Activated CD8-positive, alpha-beta memory T cell treated with anti-CD3 and anti-CD28 coated beads, Interleukin-2, amount 50 U/mL, for 1 hour (primary cell): Measurements from ENCODE around the gene SLC5A10.
"Not testable (repeated sequence)": the region's sequence is repeated elsewhere in the genome, so short reads cannot be mapped to it uniquely, and the experiment has no call there.

Experiments
- DNase-seq: peaks from one replicate; pipeline ENCODE4 v3.0.0-alpha.2; 2020; ENCODE audit errors: extremely low read depth

SLC5A10 gene

DNA sequence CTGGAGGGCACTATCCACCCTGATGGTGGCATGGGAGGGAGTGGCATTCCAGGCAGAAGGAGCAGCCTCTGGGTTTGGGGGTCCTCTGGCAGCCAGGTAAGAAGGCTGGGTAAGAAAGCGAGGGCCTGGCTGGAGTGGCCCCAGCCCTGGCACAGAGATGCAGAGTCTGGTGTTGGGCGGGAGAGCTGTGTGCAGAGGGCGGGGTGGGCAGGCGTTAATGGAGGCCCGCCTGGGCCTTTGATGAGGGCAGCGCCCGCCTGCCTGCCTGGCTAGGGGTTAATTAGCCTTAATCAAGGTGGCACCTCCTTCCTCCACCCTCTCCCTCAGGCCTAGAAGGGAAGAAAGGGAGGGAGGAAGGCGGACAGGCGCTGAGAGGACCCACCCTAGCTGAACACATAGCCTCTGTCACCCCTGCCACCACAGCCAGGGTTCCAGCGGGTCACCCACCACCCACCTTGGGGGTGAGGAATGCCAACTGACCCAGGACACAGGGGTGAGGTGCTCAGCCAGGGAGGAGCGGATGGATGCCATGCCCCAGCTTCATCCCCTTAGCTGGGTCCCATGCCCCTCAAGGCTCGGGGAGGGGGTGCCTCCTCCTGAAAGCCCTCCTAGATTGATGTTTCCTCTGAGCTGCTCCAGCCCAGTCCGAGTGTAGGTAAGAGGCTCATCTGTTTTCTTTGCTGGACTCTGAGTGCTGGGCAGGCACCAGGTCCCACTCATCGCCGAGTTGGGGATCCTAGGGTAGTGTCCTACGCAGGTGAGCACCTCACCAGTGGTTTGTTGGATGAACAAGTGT lies 66.0 kb downstream of the SLC5A10 start:
- no peak for DNase-seq

DNA sequence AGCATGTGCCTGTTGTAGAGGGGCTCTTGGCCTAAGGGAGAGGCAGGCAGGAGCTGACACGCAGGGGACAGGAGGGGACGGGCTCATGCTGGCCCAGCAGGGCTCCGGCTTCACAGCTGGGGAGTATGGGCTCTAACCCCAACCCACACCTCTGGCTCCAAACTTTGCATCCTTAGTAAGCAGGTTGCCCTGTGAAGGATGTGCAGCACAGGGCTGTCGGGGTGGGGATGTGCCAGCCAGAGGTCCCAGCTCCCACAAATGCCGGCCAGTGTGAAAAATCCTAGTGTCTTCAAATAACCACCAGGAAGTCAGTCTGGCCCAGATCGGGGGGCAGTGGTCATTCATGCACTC lies 66.6 kb downstream of the SLC5A10 start:
- DNase-seq: no peak

DNA sequence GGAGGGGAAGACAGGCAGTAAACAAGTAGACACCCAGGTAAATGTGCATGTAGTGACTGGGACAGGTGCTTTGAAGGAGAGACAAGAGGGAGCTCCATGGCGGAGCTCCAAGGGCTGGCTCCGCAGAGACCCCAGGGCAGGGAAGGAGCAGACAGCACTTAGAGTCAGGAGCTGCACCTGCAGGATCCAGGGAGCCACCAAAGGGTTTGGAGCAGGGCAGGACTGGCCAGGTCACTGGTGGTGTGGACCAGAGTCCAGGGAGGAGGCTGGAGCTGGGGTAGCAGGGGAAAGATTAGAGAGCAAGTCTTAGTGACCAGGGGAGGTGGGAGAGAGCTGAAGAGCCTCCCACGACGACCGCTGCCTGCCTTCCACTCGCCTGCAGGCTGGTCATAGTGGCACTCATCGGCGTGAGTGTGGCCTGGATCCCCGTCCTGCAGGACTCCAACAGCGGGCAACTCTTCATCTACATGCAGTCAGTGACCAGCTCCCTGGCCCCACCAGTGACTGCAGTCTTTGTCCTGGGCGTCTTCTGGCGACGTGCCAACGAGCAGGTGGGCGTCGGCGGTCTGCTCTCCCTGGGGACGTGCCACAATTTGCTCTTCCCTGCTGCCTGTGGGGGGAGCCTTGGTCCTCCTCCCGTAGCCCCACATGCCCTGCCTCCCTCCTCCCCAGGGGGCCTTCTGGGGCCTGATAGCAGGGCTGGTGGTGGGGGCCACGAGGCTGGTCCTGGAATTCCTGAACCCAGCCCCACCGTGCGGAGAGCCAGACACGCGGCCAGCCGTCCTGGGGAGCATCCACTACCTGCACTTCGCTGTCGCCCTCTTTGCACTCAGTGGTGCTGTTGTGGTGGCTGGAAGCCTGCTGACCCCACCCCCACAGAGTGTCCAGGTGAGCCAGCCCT lies 67.3 kb downstream of the SLC5A10 start:
- no peak for DNase-seq

DNA sequence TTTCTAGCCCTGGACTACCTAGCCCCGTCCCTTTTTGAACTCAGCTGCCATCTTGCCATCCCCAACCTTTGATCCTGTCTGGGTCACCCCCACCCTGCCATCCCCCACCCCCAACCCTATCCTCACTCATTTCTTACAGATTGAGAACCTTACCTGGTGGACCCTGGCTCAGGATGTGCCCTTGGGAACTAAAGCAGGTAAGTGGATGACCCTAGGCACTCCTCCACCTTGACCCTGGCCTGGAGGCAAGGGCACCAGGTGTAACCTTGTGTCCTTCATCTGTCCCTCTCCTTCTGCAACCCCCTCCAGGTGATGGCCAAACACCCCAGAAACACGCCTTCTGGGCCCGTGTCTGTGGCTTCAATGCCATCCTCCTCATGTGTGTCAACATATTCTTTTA lies 68.1 kb downstream of the SLC5A10 start:
- DNase-seq: no peak

DNA sequence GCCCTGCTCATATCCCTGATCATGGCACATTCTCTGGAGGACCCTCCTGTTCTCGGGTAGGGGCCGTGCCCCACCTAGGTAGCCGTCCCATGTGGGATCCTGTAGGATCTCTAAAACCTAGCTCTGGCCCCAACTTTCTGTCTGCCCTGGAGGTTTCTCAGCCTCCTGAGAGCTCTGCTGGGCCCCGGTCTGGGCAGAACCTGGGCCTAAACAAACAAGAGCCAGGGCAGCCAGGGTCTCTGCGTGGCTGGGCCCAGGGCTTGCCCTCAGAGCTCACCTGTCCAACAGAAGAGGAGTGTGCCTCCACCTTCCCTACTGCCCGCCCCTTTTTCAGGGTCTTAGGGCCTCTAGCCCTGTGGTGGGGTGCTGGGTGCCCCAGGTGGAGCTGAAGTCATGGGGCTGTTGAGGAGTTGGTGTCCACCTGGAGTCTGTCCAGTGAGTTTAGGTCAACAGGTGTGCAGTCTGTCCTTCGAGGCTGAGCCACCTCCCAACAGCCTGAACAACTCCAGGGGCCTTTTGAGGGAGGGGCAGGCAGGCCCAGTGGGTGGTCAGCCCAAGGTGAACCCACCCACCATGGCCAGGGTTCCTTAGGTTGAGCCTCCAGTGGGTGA lies 69.2 kb downstream of the SLC5A10 start:
- DNase-seq: not testable (repeated sequence)

DNA sequence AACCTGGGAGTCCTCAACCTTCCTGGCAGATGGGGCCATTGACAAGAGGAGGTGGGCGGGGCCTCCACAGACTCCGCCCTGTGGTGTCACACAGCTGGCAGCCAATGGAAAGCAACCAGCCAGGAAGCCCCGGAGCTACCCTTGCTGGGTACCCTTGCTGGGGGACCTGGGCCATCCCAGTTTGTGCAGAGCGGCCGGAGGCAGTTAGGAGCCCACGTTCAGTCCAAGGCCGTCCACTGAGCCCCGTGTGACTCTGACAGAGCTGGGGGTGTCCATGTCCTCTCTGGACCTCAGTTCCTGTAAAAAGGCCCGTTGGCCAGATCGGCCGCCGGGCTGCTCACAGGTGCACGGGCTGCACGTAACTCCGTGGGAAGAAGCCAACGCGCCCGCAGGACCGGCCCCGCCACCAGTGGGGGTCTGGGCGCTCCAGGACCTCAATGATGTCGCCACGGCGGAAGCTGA lies 69.7 kb downstream of the SLC5A10 start:
- no peak for DNase-seq

DNA sequence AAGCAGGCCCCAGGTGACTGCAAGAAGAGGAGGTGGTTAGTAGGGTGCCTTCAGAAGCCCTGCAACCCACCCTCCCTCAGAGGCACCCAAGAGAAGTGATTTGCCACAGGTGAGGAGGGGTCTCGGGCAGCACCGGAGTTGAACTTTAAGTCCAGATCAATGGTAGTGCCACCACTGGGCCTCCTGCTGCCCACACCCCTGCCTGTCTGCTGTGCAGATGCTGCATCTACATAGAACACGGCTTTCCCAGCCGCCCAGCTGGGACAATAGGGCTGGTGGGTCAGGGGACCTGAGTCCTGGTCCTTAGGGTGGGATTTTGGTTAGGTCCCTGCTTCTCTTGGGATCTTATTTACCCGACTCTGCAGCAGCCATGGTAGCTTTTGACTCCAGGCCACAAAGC lies 70.2 kb downstream of the SLC5A10 start:
- no peak for DNase-seq

DNA sequence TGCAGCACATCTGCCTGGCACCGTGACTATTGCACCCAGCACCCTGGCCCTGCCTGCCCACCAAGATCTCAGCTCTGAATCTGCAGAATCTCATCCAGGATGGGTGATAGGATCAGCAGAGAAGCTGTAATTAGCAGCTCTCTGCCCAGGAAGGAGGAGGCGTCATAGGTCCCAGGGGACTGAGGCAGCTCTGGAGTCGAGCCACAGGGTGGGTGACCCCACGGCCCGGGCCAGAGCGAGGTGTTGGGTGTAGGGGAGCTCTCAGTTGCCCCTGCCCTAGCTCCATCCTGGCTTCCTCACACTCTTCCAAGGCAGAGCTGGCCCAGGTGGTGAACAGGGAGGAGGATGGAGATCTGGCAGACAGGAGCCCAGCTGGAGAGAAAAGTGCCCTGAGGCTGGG lies 70.8 kb downstream of the SLC5A10 start:
- no peak for DNase-seq

DNA sequence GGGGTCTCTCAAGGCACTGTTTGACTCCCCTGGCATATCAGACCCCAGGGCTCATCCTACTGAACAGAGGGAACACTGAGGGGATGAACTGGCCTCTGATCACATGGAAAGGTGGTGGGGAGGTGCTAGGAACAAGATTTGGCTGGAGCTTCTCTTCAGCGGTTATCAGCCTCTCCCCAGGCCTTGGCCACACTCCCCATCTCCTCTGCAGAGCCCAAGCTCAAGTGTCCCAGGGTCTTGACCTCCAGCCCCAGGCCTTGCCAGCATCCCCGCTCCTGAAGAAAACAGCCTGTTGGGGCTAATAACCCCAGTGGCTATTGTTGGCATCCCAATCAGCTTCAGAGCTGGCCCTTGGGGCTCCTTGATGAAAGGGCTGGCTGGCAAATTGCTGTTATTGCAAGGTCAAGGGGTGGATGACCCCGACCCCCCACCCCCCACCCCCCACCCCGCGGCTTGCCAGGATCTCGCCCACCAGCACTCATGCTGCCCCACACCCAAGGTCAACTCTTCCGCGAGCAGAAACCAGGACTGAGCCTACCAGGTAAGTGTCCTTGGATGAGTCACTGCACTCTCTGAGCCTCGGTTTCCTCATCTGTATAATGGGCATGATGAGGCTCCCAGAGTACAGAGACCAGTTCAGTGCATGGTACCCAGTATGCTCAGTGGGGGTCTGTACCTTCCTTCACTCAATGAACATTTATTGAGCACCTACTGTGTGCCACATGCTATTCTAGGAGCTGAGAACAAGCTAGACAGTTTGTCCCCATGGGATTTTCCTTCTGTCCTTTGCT lies 71.4 kb downstream of the SLC5A10 start:
- no peak for DNase-seq

DNA sequence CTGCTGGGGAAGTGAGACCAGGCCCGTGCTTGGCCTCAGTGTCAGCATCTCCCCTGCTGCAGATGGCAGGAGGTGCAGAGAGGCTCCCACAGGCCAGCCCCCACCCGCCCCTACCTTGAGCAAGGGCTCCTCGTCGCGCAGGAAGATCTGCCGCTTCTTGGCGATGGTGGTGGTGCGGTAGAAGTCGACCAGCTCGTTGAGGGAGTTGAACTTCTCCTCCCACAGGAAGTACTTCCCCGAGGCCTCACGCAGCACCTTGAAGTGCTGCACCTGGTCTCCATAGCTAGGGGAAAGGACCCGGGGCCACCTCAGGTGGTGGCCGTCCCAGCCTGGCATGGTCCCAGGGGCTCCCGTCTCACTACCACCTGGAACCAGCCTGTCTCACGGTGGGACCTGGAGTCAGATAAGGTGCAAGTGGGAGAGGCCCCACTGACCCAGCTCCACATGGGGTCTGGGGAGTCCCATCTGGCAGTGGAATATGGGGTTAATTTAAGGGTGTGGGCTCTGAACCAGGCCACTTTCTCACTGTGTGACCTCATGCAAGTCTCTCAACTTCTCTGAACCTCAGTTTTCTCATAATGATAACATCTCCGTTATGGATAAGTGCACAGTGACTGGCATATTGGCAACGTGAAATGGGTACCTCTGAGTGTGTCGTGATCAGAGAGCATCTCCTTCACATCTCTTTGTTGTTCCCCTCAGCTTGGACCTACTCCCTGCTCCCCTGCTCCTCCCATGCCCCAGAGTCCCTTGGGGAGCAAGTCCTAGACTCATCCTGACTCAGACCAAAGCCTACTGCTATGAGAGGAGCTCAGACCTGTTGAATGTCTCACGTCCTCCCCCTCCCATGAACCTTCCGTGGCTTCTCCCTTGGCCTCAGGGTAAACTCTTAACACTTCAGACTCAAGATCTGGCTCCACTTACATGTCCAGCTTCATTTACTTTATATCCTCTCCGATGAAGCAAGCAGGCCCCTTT lies 72.4 kb downstream of the SLC5A10 start:
- DNase-seq: no peak

DNA sequence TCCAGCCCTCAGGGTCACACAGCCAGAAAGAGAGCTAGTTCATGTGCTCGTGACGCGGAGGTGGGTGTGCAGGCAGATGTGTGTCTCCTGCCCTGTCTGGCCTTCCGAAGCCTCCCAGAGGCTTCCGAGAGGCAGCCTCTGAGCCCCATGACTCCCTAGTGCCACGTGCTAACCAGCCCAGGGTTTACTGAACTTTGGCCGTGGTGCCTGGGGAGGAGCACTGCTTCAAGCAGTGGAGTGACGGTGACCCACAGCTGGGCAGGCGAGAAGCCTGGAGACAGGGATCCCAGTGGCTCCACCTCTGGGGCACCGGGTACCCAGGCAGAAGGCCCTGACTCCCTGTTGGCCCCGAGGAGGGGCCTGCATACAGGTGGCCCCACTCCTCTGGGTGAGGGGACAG lies 76.7 kb downstream of the SLC5A10 start:
- DNase-seq: not testable (repeated sequence)

DNA sequence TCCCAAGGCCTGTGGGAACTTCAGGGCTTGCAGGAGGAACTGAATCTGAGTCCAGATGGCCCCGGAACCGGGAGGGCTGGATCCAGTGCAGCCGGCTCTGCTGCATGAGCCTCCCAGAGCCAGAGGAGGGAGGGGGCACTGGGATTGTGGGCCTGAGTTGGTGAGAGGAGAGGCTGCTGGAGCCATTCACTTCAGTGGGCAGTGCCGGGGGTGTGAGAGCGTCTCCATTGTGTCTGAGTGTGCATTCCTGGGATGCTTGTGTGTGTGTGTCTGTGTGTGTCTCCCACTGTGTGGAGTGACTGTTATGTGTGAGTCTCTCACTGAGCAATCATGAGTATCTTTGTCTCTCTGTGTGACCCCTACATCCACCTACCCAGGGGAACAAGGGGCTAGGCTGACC lies 77.8 kb downstream of the SLC5A10 start:
- DNase-seq: not testable (repeated sequence)

DNA sequence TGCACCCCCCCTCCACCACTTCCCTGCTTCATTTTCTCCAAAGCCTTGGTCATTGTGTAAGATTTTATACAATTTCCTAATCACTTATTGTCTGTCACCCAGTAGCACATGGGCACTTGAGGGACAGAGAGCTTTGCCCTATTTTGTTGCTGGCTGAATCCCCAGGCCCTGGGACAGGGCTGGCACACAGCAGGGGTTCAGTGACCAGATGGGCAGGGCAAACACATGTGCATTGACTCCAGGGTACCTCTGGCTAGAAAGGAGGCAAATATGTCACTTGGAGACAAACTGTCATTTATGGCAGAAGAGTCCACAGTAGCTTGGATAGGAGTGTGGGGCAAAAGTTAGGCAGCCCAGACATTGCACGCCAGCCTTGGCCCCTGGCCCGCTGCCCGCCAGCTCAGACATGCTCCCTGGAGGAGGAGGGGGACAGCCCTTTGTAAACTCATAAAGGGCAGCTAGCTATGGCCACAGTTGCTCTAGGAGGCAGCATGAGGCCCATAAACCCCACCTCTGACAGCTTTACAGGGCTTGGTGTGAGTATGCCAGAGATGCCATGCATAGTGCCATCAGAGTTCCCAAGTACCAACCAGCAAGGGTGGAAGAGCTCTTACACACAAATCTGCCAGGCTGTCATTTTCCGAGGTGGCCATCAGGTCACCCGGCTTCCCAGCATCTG lies 78.9 kb downstream of the SLC5A10 start:
- not testable (repeated sequence) for DNase-seq

DNA sequence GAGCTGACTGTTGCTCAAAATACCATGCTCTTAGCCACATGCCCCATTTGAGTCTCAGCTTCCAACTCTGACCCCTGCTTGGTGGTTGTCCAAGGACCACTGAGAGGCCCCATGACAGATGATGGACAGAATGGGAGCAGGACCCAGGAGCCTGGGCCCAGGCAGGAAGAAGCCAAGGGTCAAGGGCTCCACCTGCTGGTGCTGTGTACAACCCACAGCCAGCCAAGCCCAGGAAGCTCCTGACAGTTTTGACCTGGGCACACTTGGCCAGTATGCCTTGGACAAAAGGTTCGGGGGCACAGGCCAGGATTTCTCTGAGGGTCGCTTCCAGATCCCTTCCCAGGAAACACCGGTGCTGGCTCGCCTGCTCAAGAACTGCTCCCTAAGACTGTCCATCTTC lies 79.8 kb downstream of the SLC5A10 start:
- not testable (repeated sequence) for DNase-seq

DNA sequence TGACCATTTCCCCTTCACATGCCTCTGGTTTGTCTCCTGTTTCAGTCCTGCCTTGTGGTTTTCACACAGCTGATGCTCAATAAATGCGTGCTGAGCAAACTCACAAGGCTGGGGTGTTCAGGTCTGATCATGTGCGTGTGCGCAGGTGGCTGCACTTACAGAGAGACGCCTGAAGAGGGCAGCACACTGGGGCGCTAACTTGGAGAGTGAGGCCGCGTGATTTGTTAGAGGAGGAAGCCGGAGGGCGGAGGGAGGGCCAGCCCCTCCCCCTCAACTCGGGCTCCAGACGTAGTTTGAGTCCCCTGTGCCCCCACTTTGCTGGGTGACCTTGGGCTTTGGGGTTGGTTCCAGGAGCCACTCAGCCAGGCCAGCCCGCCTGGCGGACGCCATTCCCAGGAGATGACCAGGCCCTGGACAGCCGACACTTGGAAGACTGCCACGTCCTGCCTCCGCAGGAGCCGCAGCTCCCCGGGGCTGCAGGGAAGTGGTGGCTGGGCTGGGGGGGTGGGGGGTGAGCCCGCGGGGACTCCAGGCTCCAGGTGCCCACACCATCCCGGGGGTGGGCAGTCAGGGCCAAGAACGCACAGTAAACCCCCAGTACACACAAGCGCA lies 80.5 kb downstream of the SLC5A10 start:
- not testable (repeated sequence) for DNase-seq

DNA sequence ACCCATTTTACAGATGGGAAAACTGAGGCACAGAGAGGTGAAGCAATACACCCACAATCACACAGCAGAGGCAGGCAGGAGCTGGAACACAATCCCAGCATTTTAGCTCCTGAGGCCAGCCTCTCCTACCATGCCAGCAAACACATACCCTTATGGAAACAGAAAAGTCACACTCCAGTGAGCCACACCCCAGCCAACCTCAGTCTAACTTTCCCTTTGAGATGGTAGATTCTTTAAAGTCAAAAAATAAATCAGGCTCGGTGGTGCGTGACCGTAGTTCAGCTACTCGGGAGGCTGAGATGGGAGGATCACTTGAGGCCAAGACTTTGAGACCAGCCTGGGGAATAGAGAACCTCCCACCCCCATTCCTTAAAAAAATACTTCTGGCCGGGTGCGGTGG lies 84.2 kb downstream of the SLC5A10 start:
- DNase-seq: not testable (repeated sequence)

DNA sequence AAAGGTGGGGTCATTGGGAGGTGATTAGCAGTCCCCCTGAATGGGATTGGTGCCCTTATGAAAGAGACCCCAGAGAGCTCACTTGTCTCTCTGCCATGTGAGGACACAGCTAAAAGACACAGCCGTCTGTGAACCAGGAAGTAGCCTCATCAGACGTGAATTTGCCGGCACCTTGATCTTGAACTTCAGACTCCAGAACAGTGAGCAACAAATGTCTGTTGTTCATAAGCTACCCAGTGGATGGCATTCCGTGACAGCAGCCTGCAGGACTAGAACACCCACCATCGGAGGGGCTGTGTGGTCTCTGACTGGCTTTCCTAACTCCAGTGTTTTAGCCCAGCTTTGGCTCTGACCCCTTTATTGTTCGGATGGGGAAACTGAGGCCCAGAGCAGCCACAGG lies 85.6 kb downstream of the SLC5A10 start:
- not testable (repeated sequence) for DNase-seq

DNA sequence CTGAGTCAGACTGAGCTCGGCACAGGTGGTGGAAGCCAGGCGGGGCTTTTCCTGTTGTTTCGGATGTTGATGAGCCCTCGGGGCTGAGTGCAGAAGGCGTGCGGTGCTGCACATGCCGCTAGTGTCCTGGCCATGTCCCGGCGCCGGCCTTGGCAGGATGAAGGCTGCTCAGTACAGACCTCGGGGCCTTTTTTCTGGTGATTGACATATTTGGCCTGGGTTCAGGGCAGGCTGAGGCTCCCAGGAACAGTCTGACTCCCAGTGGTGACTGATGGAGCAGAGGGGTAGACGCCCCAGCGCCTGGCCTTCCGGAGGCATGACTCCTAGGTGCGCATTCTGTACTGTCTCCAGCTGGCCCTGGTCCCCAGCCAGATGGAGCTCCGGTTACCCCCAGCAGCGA lies 86.0 kb downstream of the SLC5A10 start:
- DNase-seq: not testable (repeated sequence)

DNA sequence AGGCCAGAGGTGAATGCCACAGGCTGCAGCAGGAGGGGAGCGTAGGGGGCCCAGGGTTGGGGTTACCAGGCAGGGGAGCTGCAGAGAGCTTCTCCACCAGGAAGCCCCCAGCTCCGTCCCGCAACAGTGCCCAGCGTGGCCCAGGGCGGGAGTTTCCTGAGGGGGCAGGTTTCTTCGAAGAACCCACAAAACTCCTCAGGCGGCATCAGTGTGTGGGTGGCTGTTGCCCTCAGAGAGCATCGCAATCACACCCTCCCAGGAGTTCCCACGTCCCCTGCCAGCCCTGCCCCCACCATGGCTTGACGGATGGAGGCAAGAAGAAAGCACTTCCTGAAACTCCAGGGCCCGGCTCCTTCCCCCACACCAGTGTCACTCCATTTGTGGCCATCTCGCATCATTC lies 86.8 kb downstream of the SLC5A10 start:
- not testable (repeated sequence) for DNase-seq
